Transverse colon (tissue), 4 donors: ENCODE data around the gene MXI1. TPM values are rescaled to one million over a fixed set of nuclear protein-coding genes. Genes with fewer than 3 reads are reported as not detected.
"Not testable (repeated sequence)": the region's sequence is repeated elsewhere in the genome, so short reads cannot be mapped to it uniquely, and the experiment has no call there.

Experiments used
- DNase-seq: peaks from one replicate; pipeline ENCODE4 v3.0.0-alpha.2; 2019
- H3K27ac ChIP-seq, 4 donors: fragments of 200-600 bp; sonication (generic); 2 replicates each; pipeline ENCODE4 v1.5.1; 2016 to 2018; ENCODE audit warnings: inconsistent platforms in 4 of 4
- H3K27me3 ChIP-seq: fragments of 200-600 bp; sonication (generic); 2 replicates; pipeline ENCODE4 v1.5.1; 2017; ENCODE audit warnings: inconsistent platforms
- H3K36me3 ChIP-seq, 4 donors: fragments of 200-600 bp; sonication (generic); 2 replicates each; pipeline ENCODE4 v1.5.1; 2017 to 2019; ENCODE audit warnings: inconsistent platforms in 4 of 4
- H3K4me1 ChIP-seq, 4 donors: fragments of 200-600 bp; sonication (generic); 2 replicates each; pipeline ENCODE4 v1.5.1; 2017 to 2020; ENCODE audit warnings: inconsistent platforms in 4 of 4
- H3K4me3 ChIP-seq, 4 donors: fragments of 200-600 bp; sonication (generic); 1 replicate in 1 of 4; 2 replicates in 3 of 4; pipeline versions ENCODE4 v1.5.1 to v1.6.1; 2017 to 2019; ENCODE audit warnings: inconsistent platforms in 4 of 4
- H3K9me3 ChIP-seq, 2 donors: fragments of 200-600 bp; sonication (generic); 2 replicates each; pipeline ENCODE4 v1.5.1; 2017 to 2019; ENCODE audit warnings: inconsistent platforms in 2 of 2
- CTCF ChIP-seq, 5 experiments: fragments of 200-600 bp in 3 of 5; fragments of 450-650 bp in 2 of 5; sonication (generic) in 3 of 5; IDR thresholded peaks; 1 replicate in 2 of 5; 2 replicates in 3 of 5; pipeline ENCODE4 v1.5.1; 2016 to 2017; ENCODE audit warnings: antibody characterized with exemption in 5 of 5, inconsistent platforms in 3 of 5, mild to moderate bottlenecking in 2 of 5, moderate library complexity in 1 of 5
- EP300 ChIP-seq: sonication (generic); formaldehyde crosslinking; IDR thresholded peaks from one replicate; pipeline ENCODE4 v1.6.1; 2017; ENCODE audit warnings: antibody characterized with exemption, low read depth
- POLR2A ChIP-seq: fragments of 450-650 bp; IDR thresholded peaks from one replicate; pipeline ENCODE4 v1.6.1; 2016; ENCODE audit warnings: antibody characterized with exemption, mild to moderate bottlenecking, moderate library complexity
- POLR2AphosphoS5 ChIP-seq, 3 donors: sonication (generic); formaldehyde crosslinking; IDR thresholded peaks; one replicate each; pipeline ENCODE4 v1.6.1; 2016; ENCODE audit warnings: antibody characterized with exemption in 3 of 3
- WGBS, 2 donors: methylation state at CpG; one replicate each; pipeline ENCODE4 v1.1.5; 2018; ENCODE audit warnings: low coverage in 1 of 2; 5-methylcytosine and 5-hydroxymethylcytosine counted together
- in situ Hi-C, 4 donors: fragments of 200-750 bp; cut with MboI; loops; one replicate each; pipeline versions ENCODE4 v1.15.0 to v1.15.1; 2017; ENCODE audit warnings: low sequenced_read_pairs in 3 of 4, low pct_ligation_motif_present in 1 of 4, low pct_unique_long_range_greater_than_20kb in 1 of 4
- intact Hi-C: fragments of 100-400 bp; cut with DNase I; formaldehyde crosslinking; loops from one replicate; pipeline ENCODE4 v1.15.1; 2023; ENCODE audit warnings: low total_unique reads
- total RNA-seq, 4 donors: library from RNA; depleted of rRNA; stranded (reverse); fragments of >200 nt; gene quantifications; one replicate each; pipeline ENCODE4 v1.1.0, GENCODE V29; 2016

MXI1 gene
- total RNA-seq, 4 donors from 2014 or later, result 44.8 to 96.5 (median 65.3) TPM

- 82 to 100% methylated on average over 1 to 4 of the region's 4 CpGs for WGBS, 2 donors
- no peak overlapping the region for H3K4me3 ChIP-seq
- intact Hi-C loops (loop anchor here (5.0 kb wide), 1 partner anchor 55 kb away; no protein-coding TSS in a partner anchor), in situ Hi-C loops (no loop called here)
- no peaks in the 10 kb centered on the region for H3K9me3 ChIP-seq
- H3K36me3 ChIP-seq, result no peaks in the 10 kb centered on the region
- no peak overlapping the region for H3K27ac ChIP-seq
- peaks cover 0 to 19% (median 3%) of the 10 kb centered on the region in 4 donors for H3K4me1 ChIP-seq
- DNase-seq, result no peak
- H3K27me3 ChIP-seq, result no peaks in the 10 kb centered on the region
- TF ChIP-seq CTCF (IDR thresholded peaks at IDR 0.05), result no peak
- no peak for TF ChIP-seq POLR2A
- TF ChIP-seq POLR2AphosphoS5 (IDR thresholded peaks at IDR 0.05), result no peak
- no peak for TF ChIP-seq EP300
Measured at GRCh38 chr10:110192552-110192951, 14.9 kb upstream of the MXI1 start.

- Histone ChIP-seq H3K27me3 (no peaks in the 10 kb centered on the region), H3K4me3 (no peak overlapping the region), H3K9me3 (no peaks in the 10 kb centered on the region), H3K36me3 (no peaks in the 10 kb centered on the region), H3K27ac (no peak overlapping the region), H3K4me1 (peaks cover 0 to 14% (median 7%) of the 10 kb centered on the region in 4 donors)
- TF ChIP-seq POLR2A (no peak), CTCF (IDR thresholded peaks at IDR 0.05) (no peak), EP300 (no peak), POLR2AphosphoS5 (IDR thresholded peaks at IDR 0.05) (no peak)
- DNase-seq, result no peak
- intact Hi-C loops (no loop called here), in situ Hi-C loops (no loop called here)
- 70 to 76% methylated on average over 3 of the region's 3 CpGs for WGBS, 2 donors
Measured at GRCh38 chr10:110200503-110200902, 6.9 kb upstream of the MXI1 start.

DNA sequence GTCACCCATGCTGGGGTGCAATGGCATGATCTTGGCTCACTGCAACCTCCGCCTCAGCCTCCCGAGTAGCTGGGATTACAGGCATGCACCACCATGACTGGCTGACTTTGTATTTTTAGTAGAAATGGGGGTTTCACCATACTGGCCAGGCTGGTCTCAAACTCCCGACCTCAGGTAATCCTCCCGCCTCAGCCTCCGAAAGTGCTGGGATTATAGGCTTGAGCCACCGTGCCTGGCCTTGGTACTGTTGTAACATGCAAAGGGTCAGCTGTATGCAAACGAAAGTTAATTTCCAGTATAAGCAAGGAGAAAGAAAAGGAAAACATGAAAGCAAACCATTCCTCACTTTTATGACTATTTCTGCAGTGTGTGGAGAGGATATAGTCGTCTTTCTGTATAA is 6.4 kb upstream of the MXI1 start:
- H3K27me3 ChIP-seq, DNase-seq, intact Hi-C loops, H3K36me3 ChIP-seq, H3K9me3 ChIP-seq, H3K4me3 ChIP-seq, in situ Hi-C loops, H3K27ac ChIP-seq: not testable (repeated sequence)
- H3K4me1 ChIP-seq, result peaks cover 0 to 14% (median 7%) of the 10 kb centered on the region in 4 donors
- WGBS, 2 donors, result 82 to 83% methylated on average over 2 to 8 of the region's 8 CpGs

DNA sequence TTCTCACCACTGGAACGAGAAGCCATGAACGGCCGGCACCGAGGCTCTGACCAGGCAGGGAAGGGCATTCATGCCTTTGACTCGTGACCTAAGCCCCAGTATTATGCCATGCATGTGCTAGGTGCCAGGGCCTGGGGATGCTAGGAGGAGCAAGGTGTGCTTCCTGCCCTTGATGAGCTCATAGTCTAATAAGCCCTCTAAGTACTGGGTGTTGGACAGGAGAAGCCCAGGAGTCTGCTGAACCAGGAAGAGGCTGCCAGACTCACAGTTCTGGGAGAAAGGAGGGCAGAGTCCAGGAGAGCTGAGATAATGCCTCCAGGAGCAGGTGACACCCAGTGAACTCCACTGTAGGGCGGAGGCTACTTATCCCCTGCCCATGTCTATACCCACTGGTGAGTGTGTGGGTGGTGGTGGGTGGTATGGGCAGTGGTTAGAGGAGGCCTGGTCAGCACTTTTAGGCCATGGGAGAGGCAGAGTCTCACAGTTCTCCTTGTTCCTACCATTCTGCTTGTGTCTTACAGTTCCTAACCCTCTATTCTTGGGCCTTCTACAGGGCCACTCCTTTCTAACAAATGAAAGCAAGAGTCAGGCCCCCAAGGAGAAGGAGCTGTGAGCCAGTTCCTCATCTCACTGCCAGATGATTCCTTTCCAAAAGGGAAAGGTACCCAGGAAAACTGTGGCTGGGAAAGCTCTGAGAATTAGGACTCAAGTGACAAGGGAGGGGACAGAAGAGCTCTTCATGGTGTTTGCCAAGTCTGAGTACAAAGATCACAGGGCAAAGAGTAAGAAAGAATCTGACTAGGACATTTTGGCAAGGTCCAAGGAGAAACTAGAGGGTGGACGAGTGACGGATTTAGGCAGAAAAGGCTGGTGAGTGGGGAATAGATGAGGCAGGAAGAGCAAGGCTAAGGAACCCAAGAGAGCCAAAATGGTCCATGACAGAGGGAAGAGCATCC is 3.6 kb upstream of the MXI1 start:
- H3K27ac ChIP-seq, result peak overlapping the region; percentile 73 to 83 (median 81)
- no peaks in the 10 kb centered on the region for H3K36me3 ChIP-seq
- TF ChIP-seq POLR2AphosphoS5 (IDR thresholded peaks at IDR 0.05) (peak in 2 of 3 donors; percentile 32 to 72), POLR2A (peak; percentile 53), CTCF (IDR thresholded peaks at IDR 0.05) (no peak)
- H3K4me3 ChIP-seq, result no peak overlapping the region
- WGBS, 2 donors, result 36 to 73% methylated on average over 2 to 8 of the region's 8 CpGs
- in situ Hi-C loops (no loop called here), intact Hi-C loops (no loop called here)
- H3K27me3 ChIP-seq, result no peaks in the 10 kb centered on the region
- peak; percentile 82 for DNase-seq
- H3K9me3 ChIP-seq, result no peaks in the 10 kb centered on the region
- peaks cover 5 to 21% (median 13%) of the 10 kb centered on the region in 4 donors for H3K4me1 ChIP-seq
